GM12878 (cell line): ENCODE data around the gene GNAT1.

Source experiments
- CREM ChIP-seq: IDR thresholded peaks from 2 replicates; pipeline ENCODE4 v1.6.1; 2014; ENCODE audit warnings: antibody characterized with exemption, low read depth
- CTCF ChIP-seq, 3 experiments: IDR thresholded peaks in 2 of 3; conservative IDR thresholded peaks in 1 of 3; 2 replicates each; pipeline ENCODE4 v1.5.1; 2011; ENCODE audit warnings: low read depth in 3 of 3, low read length in 3 of 3, mild to moderate bottlenecking in 3 of 3, control low read depth in 2 of 3, moderate library complexity in 2 of 3, inconsistent platforms in 1 of 3, mixed read lengths in 1 of 3; ENCODE audit not compliant: control insufficient read depth in 2 of 3, insufficient read depth in 1 of 3; ENCODE audit errors: extremely low read depth in 1 of 3
- EED ChIP-seq: sonication (generic); IDR thresholded peaks from 2 replicates; pipeline ENCODE4 v1.6.1; 2016; ENCODE audit warnings: antibody characterized with exemption, low read depth
- EP300 ChIP-seq, 2 experiments: fragments of 150-350 bp in 1 of 2; IDR thresholded peaks; 2 replicates each; pipeline ENCODE4 v1.6.1; 2011 to 2012; ENCODE audit warnings: low read depth in 2 of 2, low read length in 2 of 2, borderline replicate concordance in 1 of 2, improper control_type of control experiment in 1 of 2, inconsistent platforms in 1 of 2; ENCODE audit not compliant: control insufficient read depth in 1 of 2
- HDGF ChIP-seq: fragments of 450-650 bp; IDR thresholded peaks from 2 replicates; pipeline ENCODE4 v1.6.1; 2016; ENCODE audit warnings: antibody characterized with exemption
- NBN ChIP-seq: fragments of 450-650 bp; IDR thresholded peaks from 2 replicates; pipeline ENCODE4 v1.6.1; 2016
- NRF1 ChIP-seq: conservative IDR thresholded peaks from 2 replicates; pipeline ENCODE4 v1.6.1; 2011; ENCODE audit warnings: mild to moderate bottlenecking, low read depth, low read length, improper control_type of control experiment
- POLR2A ChIP-seq: IDR thresholded peaks from 2 replicates; pipeline ENCODE4 v1.6.1; 2011; ENCODE audit warnings: low read depth, mild to moderate bottlenecking, low read length
- POLR2AphosphoS5 ChIP-seq: IDR thresholded peaks from 2 replicates; pipeline ENCODE4 v1.6.1; 2011; ENCODE audit warnings: mild to moderate bottlenecking, low read length, inconsistent platforms
- ZNF274 ChIP-seq: IDR thresholded peaks from one replicate; pipeline ENCODE4 v1.8.0; 2011; ENCODE audit not compliant: insufficient read length, insufficient read depth

GRCh38 chr3:50167841-50168209 lies 23.6 kb upstream of the GNAT1 start:
- no peak for TF ChIP-seq POLR2A
- no peak for TF ChIP-seq HDGF
- TF ChIP-seq NBN, result no peak
- no peak for TF ChIP-seq EED
- no peak for TF ChIP-seq ZNF274
- TF ChIP-seq NRF1, result no peak
- TF ChIP-seq POLR2AphosphoS5, result no peak
- no peak for TF ChIP-seq EP300 (IDR thresholded peaks at IDR 0.05; ENCODE audit: borderline replicate concordance in 1 of 2, control insufficient read depth in 1 of 2, low read depth in 2 of 2, low read length in 2 of 2)
- TF ChIP-seq CREM, result no peak
- TF ChIP-seq CTCF (IDR thresholded peaks at IDR 0.05 in 2 of 3, conservative IDR thresholded peaks at IDR 0.05 in 1 of 3; ENCODE audit: control insufficient read depth in 2 of 3, extremely low read depth in 1 of 3, insufficient read depth in 1 of 3, low read depth in 3 of 3, low read length in 3 of 3), result no peak
